HG02840 (cell line): Measurements from ENCODE around the gene HASPIN.

Source experiments
- ATAC-seq: cut with Tn5 transposase; IDR thresholded peaks from one replicate; pipeline ENCODE4 v1.9.1; 2021; ENCODE audit warnings: mild to moderate bottlenecking, moderate library complexity, moderate number of reproducible peaks; ENCODE audit not compliant: unreplicated experiment, low FRiP score

Gene HASPIN

DNA sequence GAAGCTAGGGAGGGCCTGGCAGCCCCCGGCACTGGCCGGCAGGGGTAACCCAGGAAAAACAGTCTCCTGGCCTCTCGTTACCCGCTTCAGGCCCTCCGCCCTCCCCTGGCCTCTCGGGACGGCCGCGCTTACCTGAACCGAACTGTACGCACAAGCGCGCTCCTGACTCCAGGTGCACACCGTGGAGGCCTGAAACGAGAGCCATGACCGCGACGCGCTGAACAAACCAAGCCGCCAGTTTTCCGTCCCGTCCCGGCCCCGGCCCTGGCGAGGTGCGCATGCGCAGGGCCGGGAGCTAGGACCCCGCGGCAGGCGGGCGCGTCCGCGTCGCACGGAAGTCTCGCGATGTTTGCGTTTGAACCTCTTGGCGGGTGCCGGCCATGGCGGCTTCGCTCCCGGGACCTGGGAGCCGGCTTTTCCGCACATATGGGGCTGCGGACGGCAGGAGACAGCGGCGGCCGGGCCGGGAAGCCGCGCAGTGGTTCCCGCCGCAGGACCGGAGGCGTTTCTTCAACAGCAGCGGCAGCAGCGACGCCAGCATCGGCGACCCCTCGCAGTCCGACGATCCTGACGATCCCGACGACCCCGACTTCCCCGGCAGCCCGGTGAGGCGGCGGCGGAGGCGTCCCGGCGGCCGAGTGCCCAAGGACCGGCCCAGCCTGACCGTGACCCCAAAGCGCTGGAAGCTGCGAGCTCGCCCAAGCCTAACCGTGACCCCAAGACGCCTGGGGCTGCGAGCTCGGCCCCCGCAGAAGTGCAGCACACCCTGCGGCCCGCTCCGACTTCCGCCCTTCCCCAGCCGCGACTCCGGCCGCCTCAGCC is at the start of gene HASPIN:
Gene HASPIN, plus strand, starts transcription at position 348 of the 822 bp plus-strand sequence. Its CDS starts 33 bp downstream, at position 381.
- peak; percentile 89 for ATAC-seq

DNA sequence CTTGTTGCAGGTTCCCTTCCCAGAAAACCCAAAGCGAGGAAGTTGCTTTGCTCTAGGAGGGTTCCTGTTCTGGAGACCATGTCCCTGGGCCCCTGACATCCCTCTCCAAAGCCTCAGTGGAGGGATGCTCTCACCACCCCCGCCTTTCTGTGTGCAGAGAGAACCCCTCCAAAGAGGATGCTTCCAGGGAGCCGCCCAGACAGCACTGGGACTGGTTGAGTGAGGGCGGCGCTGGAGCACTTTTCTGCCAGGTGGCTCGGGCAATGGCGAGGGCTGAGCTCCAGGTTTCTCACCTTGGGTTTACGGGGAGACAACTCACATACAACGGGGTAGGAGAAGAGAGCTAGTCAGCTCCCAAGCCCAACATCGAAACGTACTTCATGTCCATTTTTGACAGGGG is 47.8 kb upstream of the HASPIN start:
- no peak for ATAC-seq

DNA sequence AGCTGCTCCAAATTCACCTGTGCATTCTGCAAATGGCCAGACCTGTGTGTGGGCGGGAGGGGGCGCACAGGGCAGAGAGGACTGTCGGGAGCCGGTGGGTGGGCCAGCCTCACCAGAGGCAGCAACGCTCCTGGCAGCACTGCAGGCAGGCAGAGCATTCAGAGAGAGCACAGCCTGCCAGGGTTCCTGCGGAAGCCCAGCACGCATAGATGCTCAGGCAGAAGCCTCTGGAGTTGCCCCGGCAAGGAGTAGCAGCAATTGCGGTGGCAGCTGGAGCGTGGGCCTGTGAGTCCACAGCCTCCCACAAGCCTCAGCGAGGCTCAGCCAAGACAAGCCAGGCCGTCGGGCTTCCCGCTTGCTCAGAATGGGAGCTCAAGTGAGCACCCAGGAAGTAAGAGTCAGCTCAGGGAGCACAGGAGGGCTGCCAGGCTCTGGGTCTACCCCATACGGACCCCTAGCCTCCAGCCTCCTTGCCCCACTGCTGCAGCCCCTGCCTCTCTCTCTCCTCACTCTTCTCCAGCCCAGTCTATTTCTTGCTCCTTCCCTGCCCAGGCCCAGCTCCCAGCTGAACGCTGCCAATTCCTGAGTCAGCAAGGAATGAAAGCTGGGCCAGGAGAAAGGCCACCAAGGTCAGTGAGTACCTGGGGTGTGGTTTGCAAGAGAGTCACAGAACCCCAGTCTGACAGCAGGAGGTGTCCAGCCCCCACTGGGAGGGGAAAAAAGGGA is 45.4 kb upstream of the HASPIN start:
- ATAC-seq, result no peak

DNA sequence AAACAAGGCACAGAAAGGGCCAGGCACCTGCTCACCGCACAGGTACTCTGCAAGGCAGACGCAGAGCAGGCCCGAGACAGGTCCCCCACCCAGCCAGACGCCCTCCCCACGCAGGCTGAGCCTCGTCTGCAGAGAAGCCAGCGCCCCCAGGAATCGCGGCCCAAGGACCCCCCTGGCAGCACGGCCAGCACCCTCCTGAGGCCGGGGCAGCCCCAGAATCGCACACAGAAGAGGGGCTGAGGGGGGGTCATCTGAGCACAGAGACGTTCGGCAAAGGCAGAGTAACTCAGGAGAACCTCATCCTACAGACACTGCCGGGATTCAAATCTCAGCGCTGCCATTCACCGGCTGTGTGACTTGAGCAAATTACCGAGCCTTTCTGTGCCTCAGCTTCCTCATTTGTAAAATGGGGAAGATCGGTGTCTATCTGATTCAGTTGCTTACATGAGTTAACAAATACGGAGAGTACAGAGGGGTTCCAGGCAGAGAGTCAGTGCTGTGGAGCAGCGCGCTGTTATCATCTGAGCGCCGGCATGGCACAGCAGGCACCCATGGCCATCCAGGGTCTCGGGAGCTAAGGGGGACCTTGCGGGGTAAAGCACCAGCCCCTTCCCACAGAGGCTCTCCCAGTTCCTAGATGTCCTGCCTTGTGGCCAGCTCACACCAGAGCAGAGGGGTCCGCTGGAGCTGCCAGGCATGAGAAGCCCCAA is 44.7 kb upstream of the HASPIN start:
- no peak for ATAC-seq

DNA sequence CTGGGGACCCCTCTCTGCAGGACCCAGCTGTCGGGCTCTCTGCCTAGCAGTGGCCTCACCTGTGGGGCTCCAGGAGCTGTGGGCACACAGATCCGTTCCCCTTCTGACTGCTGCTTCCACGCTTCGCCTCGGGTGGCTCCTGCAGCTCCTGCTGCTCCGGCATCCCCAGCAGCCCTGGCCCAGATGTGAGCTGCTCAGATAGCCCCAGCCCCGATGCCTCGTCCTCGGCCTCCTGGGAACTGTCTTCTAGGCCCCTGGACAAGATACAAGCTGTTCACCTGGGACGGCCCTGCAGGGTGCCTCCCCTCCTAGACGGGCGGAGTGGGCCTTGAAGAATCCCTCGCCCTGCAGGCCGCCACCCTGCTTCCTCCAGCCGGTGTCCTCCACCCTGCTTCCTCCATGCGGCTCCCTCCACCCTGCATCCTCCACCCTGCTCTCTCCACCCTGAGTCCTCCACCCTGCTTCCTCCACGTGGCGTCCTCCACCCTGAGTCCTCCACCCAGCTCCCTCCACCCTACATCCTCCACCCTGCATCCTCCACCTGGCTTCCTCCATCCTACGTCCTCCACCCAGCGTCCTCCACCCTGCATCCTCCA is 44.1 kb upstream of the HASPIN start:
- no peak for ATAC-seq

DNA sequence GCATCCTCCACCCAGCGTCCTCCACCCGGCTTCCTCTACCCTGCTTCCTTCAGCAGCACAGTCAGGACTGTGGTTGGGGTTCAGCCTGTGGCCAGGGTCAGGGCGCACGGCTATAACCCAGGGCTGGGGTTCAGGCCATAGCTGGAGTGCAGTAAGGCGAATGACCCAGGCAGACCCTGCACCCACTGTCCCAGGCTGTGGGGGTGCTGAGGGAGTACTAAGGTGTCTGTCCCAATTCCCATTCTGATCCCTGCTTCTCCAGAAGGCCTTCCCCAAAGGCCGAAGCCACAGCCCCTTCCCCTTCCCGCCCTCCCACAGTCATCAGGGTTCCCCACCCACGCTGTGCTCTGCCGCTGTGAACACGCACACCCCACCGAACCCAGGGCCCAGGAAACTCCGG is 42.6 kb upstream of the HASPIN start:
- ATAC-seq, result no peak

DNA sequence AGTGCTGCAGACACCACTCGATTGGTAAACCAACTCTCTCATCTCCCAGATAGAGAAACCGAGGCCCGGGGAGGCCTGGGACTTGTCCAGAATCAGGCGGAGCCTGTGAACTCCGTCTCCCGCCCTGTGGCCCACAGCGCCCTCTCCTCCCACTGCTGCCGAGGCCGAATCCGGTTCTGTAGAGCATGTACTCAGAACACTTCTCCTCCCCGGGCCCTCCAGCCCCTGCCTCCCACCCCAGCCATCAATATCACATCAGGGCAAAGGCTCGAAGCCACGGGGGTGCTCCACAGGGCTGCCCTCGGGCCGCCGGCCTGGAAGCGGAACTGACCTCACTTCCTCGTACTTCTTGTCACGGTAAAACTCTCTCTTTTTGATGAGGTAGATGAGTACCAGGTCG is 42.1 kb upstream of the HASPIN start:
- ATAC-seq, result no peak

DNA sequence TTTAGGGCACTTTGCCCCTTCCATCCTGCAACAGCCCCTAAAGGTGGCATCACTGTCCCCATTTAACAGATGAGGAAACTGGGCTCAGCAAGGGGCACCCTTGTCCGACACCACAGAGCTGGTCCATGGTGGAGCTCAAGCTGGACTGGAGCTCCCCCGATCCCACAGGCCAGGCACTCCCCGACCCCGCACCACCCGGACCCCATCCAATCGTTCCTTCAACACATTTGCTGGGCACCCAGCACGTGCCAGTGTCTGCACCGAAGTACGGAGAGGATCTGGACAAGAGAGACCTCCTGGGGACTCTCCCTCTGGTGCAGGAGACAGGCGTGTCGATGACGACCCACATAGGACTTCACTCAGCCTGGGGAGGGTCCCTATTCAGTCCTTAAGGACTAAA is 41.7 kb upstream of the HASPIN start:
- ATAC-seq, result no peak

DNA sequence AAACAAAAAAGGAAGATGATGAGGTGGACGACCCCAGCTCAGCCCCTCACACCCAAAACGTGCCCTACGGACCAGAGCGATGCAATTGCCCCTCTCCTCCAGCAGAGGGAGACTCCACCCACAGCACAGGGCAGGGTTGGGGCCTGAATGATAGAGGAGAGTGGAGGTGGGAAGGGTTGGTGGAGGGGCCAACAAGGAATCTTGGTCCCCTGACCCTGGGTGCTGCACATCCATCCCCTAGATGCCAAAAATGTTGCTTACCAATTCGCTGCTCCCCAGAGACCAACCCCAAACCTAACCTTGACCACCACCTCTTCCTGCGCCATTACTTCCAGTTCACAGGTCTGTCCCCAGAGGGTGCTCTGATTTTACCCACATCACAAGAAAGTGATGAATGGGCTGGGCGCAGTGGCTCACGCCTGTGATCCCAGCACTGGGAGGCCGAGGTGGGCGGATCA is 40.6 kb upstream of the HASPIN start:
- ATAC-seq, result no peak

DNA sequence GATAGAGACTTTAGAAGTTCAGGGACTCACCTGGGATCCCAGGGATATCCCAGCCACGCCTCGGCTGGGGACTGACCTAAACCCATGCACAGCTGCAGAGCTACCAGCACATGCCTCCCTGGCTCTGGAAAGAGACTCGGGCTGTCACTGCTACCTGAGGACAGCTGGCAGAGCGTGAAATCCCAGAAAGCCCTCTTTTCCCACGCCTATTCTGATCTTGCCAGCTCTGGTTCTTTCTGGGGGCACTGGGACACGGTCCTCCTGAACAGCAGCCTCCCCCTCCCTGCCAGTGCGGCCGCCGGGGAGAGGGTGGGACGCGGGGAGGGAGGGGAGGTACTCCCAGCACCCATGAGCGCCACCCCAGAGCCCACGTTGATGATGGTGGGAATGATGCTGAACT is 38.5 kb upstream of the HASPIN start:
- no peak for ATAC-seq

DNA sequence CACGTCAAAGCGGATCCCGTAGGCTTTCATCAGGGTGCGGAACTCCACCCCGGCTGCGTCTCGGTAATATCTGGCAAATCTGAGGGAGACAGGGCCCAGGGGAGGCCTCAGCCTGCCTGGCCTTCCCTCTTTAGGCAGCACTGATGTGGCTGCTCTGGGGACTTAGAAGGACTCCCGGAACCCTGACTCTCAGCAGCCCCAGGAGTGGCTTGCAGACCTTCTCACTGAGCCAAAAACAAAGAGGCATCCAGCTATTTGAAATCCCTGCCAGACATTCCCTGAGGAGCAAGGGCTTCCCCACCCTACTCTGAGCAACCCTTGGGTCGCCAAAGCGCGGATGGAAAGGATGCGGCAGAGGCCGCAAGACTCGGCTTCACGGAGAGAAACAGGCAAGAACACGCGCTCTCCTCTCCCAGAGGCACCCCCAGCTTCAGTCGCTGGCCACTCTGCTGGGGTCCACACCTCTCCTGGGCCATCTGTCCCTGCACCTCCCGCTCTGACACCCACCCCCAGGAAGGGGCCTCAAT is 35.6 kb upstream of the HASPIN start:
- ATAC-seq, result no peak

DNA sequence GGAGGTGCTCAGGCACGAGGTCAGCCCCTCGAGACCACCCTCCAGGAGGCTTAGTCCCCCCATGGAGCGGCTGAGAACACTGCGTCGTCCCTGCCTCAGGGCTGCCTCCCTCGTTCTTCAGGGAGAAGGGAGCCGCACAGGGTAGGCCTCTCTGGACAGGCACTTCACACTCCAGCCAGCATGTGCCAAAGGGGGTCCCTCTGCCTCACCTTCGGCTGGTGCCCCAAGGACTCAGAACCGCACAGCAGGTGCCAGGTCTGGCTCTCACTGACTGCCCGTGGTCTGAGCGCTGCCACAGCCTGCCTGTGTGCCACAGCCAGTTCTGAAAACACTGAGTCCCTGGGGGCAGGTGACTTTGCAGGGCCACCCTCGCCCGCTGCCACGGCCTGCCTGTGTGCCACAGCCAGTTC is 34.8 kb upstream of the HASPIN start:
- no peak for ATAC-seq

DNA sequence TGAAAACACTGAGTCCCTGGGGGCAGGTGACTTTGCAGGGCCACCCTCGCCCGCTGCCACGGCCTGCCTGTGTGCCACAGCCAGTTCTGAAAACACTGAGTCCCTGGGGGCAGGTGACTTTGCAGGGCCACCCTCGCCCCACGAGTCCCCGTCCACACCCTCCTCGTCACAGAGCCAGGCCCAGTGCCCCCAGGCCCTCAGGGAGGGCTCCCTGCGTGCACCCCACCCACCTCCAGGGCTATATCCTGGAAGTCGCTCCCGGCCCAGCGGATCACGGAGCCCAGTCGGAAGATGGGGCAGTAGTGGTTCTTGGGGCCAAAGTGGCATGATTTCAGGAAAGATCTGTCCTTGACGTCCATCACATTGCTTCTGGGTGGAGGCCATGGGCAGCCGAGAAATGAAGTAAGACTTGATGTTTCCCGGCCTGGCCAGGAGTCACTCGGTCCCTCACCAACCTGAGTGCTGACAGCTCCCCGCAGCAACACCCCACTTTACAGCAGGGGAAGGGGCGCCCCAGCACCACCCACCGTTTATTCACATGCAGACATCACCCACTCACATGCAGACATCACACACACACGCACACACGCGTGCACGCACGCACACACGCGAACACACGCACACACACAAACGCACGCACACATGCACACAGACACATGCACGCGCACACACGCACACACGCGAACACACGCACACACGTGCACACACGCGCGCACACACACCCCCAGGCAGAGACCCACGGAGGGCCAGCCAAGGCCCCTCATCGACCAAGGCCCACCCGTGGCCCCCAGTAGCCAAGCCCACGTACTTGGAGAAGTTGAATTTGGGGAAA is 34.2 kb upstream of the HASPIN start:
- ATAC-seq, result no peak

DNA sequence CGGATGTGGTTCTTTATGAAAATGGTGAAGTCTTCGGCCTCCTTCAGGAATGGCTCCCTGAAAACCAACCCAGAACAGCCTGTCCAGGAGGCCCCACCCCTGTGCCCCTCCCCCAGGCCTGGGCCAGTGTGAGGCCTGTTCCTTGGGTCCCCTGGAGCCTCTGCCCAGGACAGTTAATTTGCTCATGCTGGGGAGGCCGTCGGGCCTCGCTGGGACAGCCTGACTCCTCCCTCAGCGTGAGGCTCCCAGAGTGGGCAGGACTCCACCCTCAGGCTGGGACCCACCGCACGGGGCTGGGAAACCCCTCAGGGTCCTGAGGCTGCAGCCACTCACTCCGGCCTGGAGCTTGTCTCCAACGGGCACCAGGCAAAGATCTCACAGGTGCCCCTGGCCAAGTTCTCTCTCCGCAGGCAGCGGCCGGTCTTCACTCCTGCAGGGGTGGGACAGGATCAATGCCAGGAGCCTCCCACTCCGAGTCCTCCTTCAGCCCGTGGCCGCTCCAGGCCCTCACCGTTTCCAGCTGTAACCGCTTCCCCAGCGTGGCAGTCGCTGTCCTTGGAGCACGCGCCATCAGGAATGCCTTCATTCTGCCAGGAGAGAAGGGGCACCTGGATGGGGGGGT is 33.5 kb upstream of the HASPIN start:
- ATAC-seq, result no peak

DNA sequence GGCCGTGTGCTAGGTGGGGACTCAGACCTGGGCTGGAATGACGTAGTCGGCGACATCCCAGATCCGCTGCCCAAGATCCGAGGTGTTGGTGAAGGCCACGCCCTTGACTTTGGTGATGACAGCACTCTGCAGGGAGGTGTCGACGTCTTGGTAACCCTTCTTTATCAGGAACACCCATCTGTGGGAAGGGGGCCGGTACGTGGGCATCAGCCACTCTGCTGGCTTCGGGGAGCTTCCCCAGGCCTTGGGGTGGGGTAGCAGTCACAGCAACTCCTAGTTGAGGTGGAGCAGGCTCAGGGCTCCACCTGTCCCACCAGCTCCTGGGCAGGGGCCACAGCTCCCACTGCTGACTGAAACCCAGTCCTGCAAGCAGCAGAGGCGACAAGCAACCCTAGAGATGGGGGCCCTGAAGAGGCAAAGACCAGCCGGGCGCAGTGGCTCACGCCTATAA is 32.1 kb upstream of the HASPIN start:
- ATAC-seq, result no peak

DNA sequence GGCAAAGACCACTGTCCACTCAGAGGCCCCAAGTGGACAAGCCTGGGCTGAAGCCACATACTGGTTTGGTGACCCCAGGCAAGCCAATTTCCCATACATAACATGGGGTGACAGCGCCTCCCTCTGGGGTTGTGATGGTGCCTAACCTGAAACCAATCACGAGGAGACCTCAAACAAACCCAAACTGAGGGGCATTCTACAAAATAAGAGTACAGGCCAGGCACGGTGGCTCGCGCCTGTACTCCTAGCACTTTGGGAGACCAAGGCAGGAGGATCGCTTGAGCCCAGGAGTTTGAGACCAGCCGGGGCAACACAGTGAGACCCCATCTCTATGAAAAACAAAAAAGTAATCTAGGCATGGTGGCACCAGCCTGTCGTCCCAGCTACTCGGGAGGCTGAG is 31.4 kb upstream of the HASPIN start:
- ATAC-seq, result no peak

DNA sequence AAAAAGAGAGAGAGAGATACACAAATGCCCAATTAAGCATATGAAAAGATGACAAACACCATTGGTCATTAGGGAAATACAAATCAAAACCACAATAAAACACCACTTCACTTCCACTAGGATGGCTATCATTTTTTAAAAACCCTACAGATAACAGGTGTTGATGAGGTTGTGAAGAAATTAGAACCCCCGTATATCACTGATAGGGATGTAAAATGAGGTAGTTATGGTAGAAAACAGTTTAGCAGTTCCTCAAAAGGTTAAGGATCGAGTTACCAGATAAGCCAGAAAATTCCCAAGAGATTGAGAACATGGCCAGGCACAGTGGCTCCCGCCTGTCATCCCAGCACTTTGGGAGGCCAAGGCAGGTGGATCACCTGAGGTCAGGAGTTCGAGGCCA is 30.6 kb upstream of the HASPIN start:
- ATAC-seq, result no peak

DNA sequence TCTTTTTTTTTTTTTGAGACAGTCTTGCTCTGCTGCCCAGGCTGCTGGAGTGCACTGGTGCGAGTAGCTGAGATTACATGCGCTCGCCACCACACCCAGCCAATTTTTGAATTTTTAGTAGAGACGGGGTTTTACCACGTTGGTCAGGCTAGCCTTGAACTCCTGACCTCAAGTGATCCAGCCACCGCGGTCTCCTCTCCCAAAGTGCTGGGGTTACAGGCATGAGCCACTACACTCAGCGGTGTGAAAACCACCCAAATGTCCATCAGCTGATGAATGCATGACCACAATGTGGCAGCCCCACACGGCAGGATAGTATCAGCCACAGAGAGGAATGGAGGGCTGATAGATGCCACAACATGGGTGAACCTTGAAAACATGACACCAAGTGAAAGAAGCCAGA is 29.9 kb upstream of the HASPIN start:
- peak; percentile 43 for ATAC-seq

DNA sequence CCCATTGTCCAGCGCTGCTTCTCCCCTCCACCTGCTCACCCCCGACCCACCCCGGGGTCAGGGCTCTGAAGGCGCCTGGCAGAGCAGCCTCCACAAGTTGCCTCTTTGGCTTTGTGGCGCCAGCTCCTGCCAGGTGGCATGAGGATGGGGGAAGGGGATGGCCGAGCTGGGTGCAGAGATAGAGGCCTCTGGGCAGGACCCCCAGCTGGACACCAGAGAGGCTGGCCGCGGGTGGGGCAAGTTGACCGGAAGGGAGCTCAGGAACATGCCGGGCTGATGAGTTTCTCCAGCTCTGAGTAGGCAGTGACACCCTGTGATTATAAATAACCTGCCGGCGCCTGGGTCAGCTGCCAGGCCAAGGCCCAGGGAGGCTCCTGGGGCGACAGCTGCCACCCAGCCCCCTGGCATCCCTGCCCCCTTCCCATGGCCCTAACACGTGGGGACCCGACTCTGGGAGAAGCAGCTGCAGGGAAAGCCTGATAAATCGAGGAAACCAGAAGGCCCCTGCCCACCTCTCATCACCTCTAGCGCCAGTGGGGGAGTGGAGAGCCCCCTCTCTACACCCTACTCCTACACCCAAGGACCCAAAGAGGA is 28.5 kb upstream of the HASPIN start:
- ATAC-seq, result no peak
